DMS 273 (cell line): ENCODE data around the gene DNAJC4.

Source experiments
- DNase-seq: peaks from one replicate; lab custom pipeline; 2025; ENCODE audit not compliant: unreplicated experiment; lab: John Stamatoyannopoulos, UW

DNAJC4 gene

GRCh38 chr11:64275031-64275800 lies 44.9 kb downstream of the DNAJC4 start:
- no peak for DNase-seq

GRCh38 chr11:64275841-64276240 lies 45.5 kb downstream of the DNAJC4 start:
- no peak for DNase-seq

GRCh38 chr11:64276653-64277431 lies 46.5 kb downstream of the DNAJC4 start:
- DNase-seq, result no peak

- DNase-seq, result no peak
Measured at GRCh38 chr11:64278576-64279190, 48.3 kb downstream of the DNAJC4 start.

- no peak for DNase-seq
Measured at GRCh38 chr11:64281957-64282770, 51.8 kb downstream of the DNAJC4 start.

GRCh38 chr11:64283092-64283491 lies 52.7 kb downstream of the DNAJC4 start:
- DNase-seq, result no peak
